ENCODE measurements around the gene APLF. TPM values are rescaled to one million over a fixed set of nuclear protein-coding genes. Genes with fewer than 3 reads are reported as not detected.

The APLF gene
- total and polyA plus RNA-seq, 2 donors (not counting 3 experiments of a cell fraction or from before 2014, with no cell fraction given) = 0.75 to 2.3 TPM

GRCh38 chr2:68512326-68512725, 44.9 kb downstream of the APLF start:
- Histone ChIP-seq H2AFZ (ENCODE audit: low read depth, low read length) (no peak overlapping the region), H3K4me2 (ENCODE audit: insufficient read depth, low read length) (no peak overlapping the region), H3K36me3 (ENCODE audit: control insufficient read depth in 2 of 2, extremely low read depth in 1 of 2, insufficient read depth in 2 of 2, low read length in 2 of 2) (no peaks in the 10 kb centered on the region), H4K20me1 (replicated peaks; ENCODE audit: control insufficient read depth, extremely low read depth, insufficient read depth, low read length) (no peaks in the 10 kb centered on the region), H3K27ac (ENCODE audit: insufficient read depth, low read depth, low read length) (no peak overlapping the region), H3K27me3 (ENCODE audit: control insufficient read depth in 2 of 2, insufficient read depth in 2 of 2, low read length in 2 of 2) (no peaks in the 10 kb centered on the region), H3K79me2 (ENCODE audit: control insufficient read depth, insufficient read depth, low read length) (no peaks in the 10 kb centered on the region), H3K4me3 (replicated peaks in 1 of 3; ENCODE audit: insufficient read depth in 1 of 3, low read depth in 1 of 3, low read length in 3 of 3) (no peak overlapping the region), H3K4me1 (ENCODE audit: control insufficient read depth, extremely low read depth, insufficient read depth, low read length) (no peaks in the 10 kb centered on the region), H3K9ac (replicated peaks; ENCODE audit: extremely low read depth, insufficient read depth, low read length) (no peak overlapping the region), H3K9me3 (replicated peaks; ENCODE audit: control insufficient read depth, insufficient read depth, low read length) (no peaks in the 10 kb centered on the region), H3K9me1 (replicated peaks; ENCODE audit: control insufficient read depth, extremely low read depth, insufficient read depth, low read length) (no peaks in the 10 kb centered on the region)
- BruUV-seq (replicated peaks) = no TSS peak
- POLR2A ChIA-PET = no interaction called here
- CTCF ChIA-PET = interaction anchor here (1.0 to 1.2 kb wide), 2 partner anchors 24 to 83 kb away, joined by 3 to 4 read pairs; no protein-coding TSS in a partner anchor
- DNase-seq (ENCODE audit: low read depth, low spot score) (no peak), FAIRE-seq (no peak)
- TF ChIP-seq EZH2 (IDR thresholded peaks at IDR 0.05; ENCODE audit: borderline replicate concordance, low read depth, low read length, severe bottlenecking) (no peak), POLR2AphosphoS5 (IDR thresholded peaks at IDR 0.05; ENCODE audit: insufficient read depth, low read depth, low read length) (no peak), JUN (IDR thresholded peaks at IDR 0.05; ENCODE audit: borderline replicate concordance, insufficient read depth, insufficient read length, low read depth) (no peak), CTCF (IDR thresholded peaks at IDR 0.05; ENCODE audit: extremely low read depth in 1 of 2, insufficient read depth in 1 of 2, low read depth in 1 of 2, low read length in 2 of 2) (no peak), GATA2 (IDR thresholded peaks at IDR 0.05; ENCODE audit: insufficient read depth, insufficient read length, low read depth, low read length) (no peak), MAX (IDR thresholded peaks at IDR 0.05; ENCODE audit: insufficient read depth, insufficient read length) (no peak), MYC (IDR thresholded peaks at IDR 0.05; ENCODE audit: low read depth, low read length) (no peak), FOS (IDR thresholded peaks at IDR 0.05; ENCODE audit: borderline replicate concordance, insufficient read depth, low read length) (no peak), POLR2A (IDR thresholded peaks at IDR 0.05; ENCODE audit: low read depth, low read length) (no peak)
- dilution Hi-C loops (cut with MboI; ENCODE audit: extremely low pct_ligation_motif_present, low sequenced_read_pairs) (no loop called here), intact Hi-C loops (cut with micrococcal nuclease) (no loop called here)
